ENCODE measurements around the gene AIFM2.

The AIFM2 gene

DNA sequence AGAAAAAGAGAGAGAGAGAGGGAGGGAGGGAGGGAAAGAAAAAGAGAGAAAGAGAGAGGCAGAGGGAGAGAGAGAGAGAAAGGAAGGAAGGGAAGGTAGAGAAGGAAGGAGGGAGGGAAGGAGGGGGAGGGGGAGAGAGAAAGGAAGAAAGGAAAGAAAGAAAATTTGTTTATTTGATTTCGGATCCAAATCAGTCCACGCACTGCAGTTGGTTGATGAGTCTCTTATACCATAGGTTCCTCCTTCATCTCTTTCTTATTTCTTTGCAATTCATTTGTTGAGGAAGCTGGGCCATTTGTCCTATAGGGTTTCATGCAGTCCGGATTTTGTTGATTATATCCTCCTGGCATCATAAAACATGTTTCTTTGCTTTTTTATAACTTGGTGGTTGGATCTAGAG lies 34.4 kb downstream of the AIFM2 start:
- 0 out of 2 replicates have a peak, but pooled peaks cover 5% of the 10 kb centered on the region for H3K9me3 ChIP-seq
- no peaks in the 10 kb centered on the region for H3K4me1 ChIP-seq
- no peak overlapping the region for H3K4me2 ChIP-seq
- no peak overlapping the region for H3K9ac ChIP-seq
- H3K4me3 ChIP-seq: no peak overlapping the region
- H3K27ac ChIP-seq: no peak overlapping the region
- no peaks in the 10 kb centered on the region for H4K20me1 ChIP-seq
- no peak for TF ChIP-seq Cebpa-rat (IDR thresholded peaks at IDR 0.05)
- no peaks in the 10 kb centered on the region for H3K27me3 ChIP-seq
- H3K36me3 ChIP-seq: peaks cover 94% of the 10 kb centered on the region

DNA sequence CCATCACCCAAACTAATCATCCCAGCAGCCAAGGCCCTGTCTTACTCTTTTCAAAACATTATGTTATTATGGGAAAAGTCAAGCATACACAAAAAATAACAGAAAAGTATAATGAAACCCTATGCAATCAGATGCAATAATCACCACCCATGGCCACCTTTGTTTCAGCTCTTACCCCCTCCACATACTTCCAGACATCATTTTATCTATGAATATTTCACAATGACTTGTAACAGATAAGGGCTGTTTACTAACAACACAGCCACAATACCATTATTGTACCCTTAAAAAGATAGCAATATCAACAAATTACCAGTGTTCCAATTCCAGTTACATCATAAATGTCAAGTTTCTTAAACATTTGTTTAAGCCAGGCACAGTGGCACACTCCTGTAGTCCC lies 35.2 kb downstream of the AIFM2 start:
- Histone ChIP-seq H3K27me3 (no peaks in the 10 kb centered on the region), H3K4me2 (no peak overlapping the region), H3K36me3 (peaks cover 94% of the 10 kb centered on the region), H3K9me3 (0 out of 2 replicates have a peak, but pooled peaks cover 5% of the 10 kb centered on the region), H3K9ac (no peak overlapping the region), H3K4me3 (no peak overlapping the region), H3K4me1 (no peaks in the 10 kb centered on the region), H3K27ac (no peak overlapping the region), H4K20me1 (no peaks in the 10 kb centered on the region)
- no peak for TF ChIP-seq Cebpa-rat (IDR thresholded peaks at IDR 0.05)

DNA sequence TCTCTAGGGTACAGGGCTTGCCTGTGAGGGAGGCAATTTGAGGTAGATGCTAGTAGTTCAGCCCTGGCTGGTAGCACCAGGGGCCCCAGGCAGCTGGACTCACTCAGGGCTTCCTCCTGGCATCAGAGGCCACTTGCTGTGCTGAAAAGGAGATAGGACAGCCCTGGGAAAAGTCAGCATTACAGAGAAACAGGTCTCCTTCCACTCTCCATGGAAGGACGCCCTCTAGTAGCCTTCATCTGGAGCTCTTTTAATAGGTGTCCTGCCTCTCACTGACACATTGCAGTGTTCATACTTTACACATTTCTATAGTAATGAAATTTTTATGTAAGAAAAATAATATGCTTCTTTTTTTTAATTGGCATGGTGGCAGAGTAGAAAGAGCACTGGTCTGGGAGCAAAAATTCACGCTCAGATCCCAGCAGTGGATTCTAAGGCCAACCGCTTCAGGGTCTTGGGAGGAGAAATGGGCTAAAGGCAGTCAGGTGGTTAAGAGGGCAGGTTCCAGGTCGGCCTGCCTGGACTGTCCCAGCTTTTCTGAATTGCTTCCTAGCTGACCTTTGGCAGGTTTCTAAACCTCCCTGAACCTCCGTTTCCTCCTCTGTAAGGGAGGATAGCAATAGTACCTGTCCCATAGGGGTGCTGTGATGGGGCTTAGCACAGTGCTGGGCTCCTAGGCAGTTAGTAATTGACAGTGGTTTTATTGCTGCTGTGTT lies 35.8 kb downstream of the AIFM2 start:
- TF ChIP-seq Cebpa-rat (IDR thresholded peaks at IDR 0.05): no peak
- Histone ChIP-seq H3K4me1 (no peaks in the 10 kb centered on the region), H3K27ac (no peak overlapping the region), H3K4me3 (no peak overlapping the region), H4K20me1 (no peaks in the 10 kb centered on the region), H3K4me2 (no peak overlapping the region), H3K36me3 (peaks cover 95% of the 10 kb centered on the region), H3K27me3 (no peaks in the 10 kb centered on the region), H3K9me3 (0 out of 2 replicates have a peak, but pooled peaks cover 5% of the 10 kb centered on the region), H3K9ac (no peak overlapping the region)

DNA sequence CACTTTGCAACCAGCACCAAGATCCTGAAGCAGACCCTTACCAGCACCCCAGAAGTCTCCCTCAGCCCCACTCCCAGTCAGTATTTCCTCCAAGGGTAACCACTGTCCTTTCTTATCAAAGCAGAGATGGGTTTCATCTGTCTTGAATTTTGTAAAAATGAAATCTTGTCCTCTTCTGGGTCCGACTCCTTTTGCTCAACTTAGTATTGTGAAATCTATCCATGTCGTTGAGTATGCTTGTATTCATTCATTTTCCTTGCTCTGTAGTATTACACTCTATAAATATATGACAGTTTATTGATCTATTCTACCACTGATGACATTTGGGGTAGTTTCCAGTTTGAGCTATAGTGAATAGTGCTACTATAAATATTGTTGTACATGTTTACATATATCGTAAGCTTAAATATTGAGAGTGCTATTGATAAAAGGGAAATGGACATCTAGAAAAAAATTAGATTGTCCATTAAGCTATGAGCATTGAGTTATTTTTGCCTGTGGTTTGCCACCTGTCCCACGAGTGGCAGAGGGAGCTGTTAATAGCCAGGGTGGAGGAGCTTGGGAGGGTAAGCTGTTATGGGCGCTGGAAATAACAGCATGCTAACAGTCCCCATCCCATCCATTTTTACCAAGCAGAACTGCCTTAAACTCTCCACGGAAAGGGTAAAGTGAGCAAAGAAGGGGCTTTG lies 36.5 kb downstream of the AIFM2 start:
- Histone ChIP-seq H3K36me3 (peaks cover 95% of the 10 kb centered on the region), H3K4me2 (no peak overlapping the region), H3K9me3 (no peaks in the 10 kb centered on the region)

DNA sequence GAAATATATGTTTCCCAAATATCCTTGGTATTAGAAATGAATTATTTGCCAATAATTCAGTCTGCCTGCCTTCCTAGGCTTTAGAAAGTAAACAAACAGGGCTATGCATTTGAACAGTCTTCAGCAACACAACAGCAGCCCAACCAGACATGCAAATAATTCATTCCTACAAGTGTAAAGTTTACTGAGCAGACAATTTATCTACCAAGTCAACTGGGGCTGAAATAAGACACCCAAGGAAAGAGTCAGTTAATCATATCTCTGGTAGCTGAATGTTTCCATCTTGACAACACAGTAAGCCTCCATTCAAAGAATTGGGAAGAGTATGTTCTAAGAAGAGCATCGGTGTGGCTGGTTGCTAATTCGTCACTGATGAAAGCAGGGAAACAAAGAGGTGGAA lies 38.4 kb downstream of the AIFM2 start:
- Histone ChIP-seq H4K20me1 (no peaks in the 10 kb centered on the region), H3K27ac (no peak overlapping the region), H3K27me3 (no peaks in the 10 kb centered on the region), H3K9ac (no peak overlapping the region), H3K4me1 (no peaks in the 10 kb centered on the region), H3K4me2 (no peak overlapping the region), H3K9me3 (no peaks in the 10 kb centered on the region), H3K36me3 (peaks cover 95% of the 10 kb centered on the region), H3K4me3 (no peak overlapping the region)
- no peak for TF ChIP-seq Cebpa-rat (IDR thresholded peaks at IDR 0.05)

More for the DNA sequence above, 36.5 kb downstream of the AIFM2 start:
- H3K27me3 ChIP-seq: no peaks in the 10 kb centered on the region
- no peak overlapping the region for H3K9ac ChIP-seq
- no peak overlapping the region for H3K27ac ChIP-seq
- H3K4me1 ChIP-seq: no peaks in the 10 kb centered on the region
- H4K20me1 ChIP-seq: no peaks in the 10 kb centered on the region
- TF ChIP-seq Cebpa-rat (IDR thresholded peaks at IDR 0.05): no peak
- no peak overlapping the region for H3K4me3 ChIP-seq

DNA sequence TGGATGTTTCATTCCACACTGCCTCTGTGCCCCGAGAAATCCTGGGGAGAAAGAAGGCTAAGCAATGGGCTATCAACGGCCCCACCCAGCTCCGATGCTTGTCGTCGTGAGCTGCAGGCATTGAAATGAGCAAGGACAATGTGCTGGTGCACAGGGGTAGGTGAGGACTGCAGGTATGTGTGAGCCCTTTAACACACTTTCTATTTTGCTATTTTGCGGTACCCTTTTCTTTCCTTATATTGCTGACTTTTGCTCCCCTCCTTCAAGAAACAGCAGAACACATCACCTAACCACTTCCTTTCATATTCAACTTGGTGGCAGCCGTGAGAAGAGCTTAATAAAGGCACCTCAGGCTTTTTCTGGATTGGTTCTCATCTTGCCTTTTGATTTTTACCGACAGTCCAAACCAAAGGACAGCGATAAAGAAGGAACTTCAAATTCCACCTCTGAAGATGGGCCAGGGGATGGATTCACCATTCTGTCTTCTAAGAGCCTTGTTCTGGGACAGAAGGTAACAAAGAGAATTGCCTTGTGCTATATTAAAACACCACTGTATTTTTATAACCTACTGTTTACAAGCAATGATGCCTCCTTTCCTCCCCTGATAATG lies 39.2 kb downstream of the AIFM2 start:
- Histone ChIP-seq H3K27me3 (no peaks in the 10 kb centered on the region), H3K27ac (no peak overlapping the region), H3K4me3 (no peak overlapping the region), H3K9me3 (no peaks in the 10 kb centered on the region), H3K36me3 (peaks cover 90% of the 10 kb centered on the region), H3K9ac (no peak overlapping the region), H3K4me1 (no peaks in the 10 kb centered on the region), H3K4me2 (no peak overlapping the region), H4K20me1 (no peaks in the 10 kb centered on the region)
- TF ChIP-seq Cebpa-rat (IDR thresholded peaks at IDR 0.05): no peak

DNA sequence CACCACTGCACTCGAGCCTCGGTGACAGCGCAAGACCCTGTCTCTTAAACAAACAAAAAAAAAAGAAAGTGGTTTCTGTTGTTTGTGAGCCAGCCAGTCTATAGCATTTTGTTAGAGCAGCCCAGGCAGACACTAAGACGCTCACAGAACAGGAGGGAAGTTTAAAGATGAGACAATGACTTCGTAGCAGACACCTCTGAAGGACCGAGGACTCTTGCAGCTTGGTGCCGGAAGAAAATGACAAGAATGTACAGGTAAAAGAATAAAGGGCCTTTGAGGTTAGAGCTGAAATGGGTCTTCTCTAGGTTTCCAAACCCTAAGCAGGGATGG lies 40.3 kb downstream of the AIFM2 start:
- no peaks in the 10 kb centered on the region for H4K20me1 ChIP-seq
- H3K9me3 ChIP-seq: no peaks in the 10 kb centered on the region
- H3K4me1 ChIP-seq: no peaks in the 10 kb centered on the region
- no peak overlapping the region for H3K27ac ChIP-seq
- H3K27me3 ChIP-seq: no peaks in the 10 kb centered on the region
- peaks cover 85% of the 10 kb centered on the region for H3K36me3 ChIP-seq
- H3K4me2 ChIP-seq: no peak overlapping the region
- no peak for TF ChIP-seq Cebpa-rat (IDR thresholded peaks at IDR 0.05)
- no peak overlapping the region for H3K9ac ChIP-seq
- H3K4me3 ChIP-seq: no peak overlapping the region

DNA sequence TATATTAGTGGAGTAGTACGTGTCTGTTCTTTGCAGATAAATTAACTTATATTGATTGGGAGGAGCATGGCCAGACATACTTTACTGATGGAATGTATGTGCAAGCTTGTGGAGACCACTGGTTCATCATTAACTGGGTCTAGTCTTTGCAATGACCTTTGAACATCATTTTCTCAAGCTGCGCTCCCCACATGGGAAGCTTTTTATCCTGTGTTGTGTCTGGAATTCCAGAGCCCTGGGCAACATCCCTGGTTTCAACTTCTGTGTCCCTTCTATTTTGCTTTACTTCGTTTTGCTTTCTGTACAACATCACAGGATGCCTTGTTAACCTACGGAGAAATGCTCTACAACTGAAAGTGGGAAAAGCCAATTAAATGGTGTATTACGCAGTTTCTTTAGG lies 41.7 kb downstream of the AIFM2 start:
- TF ChIP-seq Cebpa-rat (IDR thresholded peaks at IDR 0.05): no peak

DNA sequence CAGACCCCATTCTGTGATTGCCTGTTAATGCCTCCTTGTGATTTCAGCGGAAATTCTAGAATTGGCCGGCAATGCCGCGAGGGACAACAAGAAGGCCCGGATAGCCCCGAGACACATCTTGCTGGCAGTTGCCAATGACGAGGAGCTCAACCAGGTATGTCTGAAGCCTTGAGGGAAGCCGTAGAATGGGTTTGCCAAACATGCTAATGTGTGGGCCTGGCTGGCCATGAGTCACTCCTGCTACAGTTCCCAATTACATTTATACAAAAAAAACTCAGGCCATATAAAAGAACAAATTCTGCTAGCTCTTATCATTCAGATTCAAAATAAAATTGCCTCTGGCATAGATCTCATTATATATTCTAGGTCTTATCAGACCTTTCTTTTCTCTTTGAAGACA lies 42.6 kb downstream of the AIFM2 start:
- no peak overlapping the region for H3K9ac ChIP-seq
- H3K9me3 ChIP-seq: no peaks in the 10 kb centered on the region
- 0 out of 2 replicates have a peak, but pooled peaks cover under 1% of the 10 kb centered on the region for H4K20me1 ChIP-seq
- peaks cover 78% of the 10 kb centered on the region for H3K36me3 ChIP-seq
- no peak overlapping the region for H3K27ac ChIP-seq
- no peaks in the 10 kb centered on the region for H3K4me1 ChIP-seq
- no peaks in the 10 kb centered on the region for H3K27me3 ChIP-seq
- no peak overlapping the region for H3K4me2 ChIP-seq
- no peak for TF ChIP-seq Cebpa-rat (IDR thresholded peaks at IDR 0.05)
- H3K4me3 ChIP-seq: no peak overlapping the region

More for the DNA sequence above, 41.7 kb downstream of the AIFM2 start:
- H3K4me3 ChIP-seq: no peak overlapping the region
- H3K9ac ChIP-seq: no peak overlapping the region
- H4K20me1 ChIP-seq: no peaks in the 10 kb centered on the region
- H3K27me3 ChIP-seq: no peaks in the 10 kb centered on the region
- H3K9me3 ChIP-seq: no peaks in the 10 kb centered on the region
- no peaks in the 10 kb centered on the region for H3K4me1 ChIP-seq
- H3K27ac ChIP-seq: no peak overlapping the region
- peaks cover 85% of the 10 kb centered on the region for H3K36me3 ChIP-seq
- no peak overlapping the region for H3K4me2 ChIP-seq

DNA sequence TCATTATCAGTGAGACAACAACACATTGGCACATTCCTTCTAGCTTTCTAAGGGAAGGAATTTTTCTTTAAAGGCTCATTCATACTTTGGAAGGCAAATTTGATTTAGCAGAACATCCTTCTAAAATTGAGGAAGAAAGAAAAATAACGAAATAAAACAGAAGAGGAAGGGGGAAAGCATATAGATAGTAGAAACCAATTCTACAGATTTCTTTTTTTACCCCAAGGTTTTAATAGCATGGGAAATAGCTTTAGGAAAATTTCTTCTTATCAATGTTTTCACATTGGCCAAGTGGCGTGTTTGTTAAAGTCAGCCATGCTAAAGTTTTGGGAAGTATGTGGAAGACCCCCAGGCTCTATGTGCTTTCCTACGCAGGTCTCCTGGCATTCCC lies 44.3 kb downstream of the AIFM2 start:
- no peak overlapping the region for H3K4me2 ChIP-seq
- H4K20me1 ChIP-seq: peaks cover 14% of the 10 kb centered on the region; the same call in 1 of the 2 replicates
- no peak overlapping the region for H3K9ac ChIP-seq
- no peak overlapping the region for H3K27ac ChIP-seq
- no peak for TF ChIP-seq Cebpa-rat (IDR thresholded peaks at IDR 0.05)
- H3K9me3 ChIP-seq: no peaks in the 10 kb centered on the region
- H3K27me3 ChIP-seq: no peaks in the 10 kb centered on the region
- H3K4me3 ChIP-seq: no peak overlapping the region
- H3K4me1 ChIP-seq: no peaks in the 10 kb centered on the region
- peaks cover 74% of the 10 kb centered on the region for H3K36me3 ChIP-seq
